ENCODE results near the gene COL1A1. TPM values are rescaled to one million over a fixed set of nuclear protein-coding genes. Genes with fewer than 3 reads are reported as not detected.

COL1A1 gene
- polyA plus RNA-seq, 1 donor (not counting 4 experiments of a cell fraction or from before 2014, with no cell fraction given): 0.55 TPM

DNA sequence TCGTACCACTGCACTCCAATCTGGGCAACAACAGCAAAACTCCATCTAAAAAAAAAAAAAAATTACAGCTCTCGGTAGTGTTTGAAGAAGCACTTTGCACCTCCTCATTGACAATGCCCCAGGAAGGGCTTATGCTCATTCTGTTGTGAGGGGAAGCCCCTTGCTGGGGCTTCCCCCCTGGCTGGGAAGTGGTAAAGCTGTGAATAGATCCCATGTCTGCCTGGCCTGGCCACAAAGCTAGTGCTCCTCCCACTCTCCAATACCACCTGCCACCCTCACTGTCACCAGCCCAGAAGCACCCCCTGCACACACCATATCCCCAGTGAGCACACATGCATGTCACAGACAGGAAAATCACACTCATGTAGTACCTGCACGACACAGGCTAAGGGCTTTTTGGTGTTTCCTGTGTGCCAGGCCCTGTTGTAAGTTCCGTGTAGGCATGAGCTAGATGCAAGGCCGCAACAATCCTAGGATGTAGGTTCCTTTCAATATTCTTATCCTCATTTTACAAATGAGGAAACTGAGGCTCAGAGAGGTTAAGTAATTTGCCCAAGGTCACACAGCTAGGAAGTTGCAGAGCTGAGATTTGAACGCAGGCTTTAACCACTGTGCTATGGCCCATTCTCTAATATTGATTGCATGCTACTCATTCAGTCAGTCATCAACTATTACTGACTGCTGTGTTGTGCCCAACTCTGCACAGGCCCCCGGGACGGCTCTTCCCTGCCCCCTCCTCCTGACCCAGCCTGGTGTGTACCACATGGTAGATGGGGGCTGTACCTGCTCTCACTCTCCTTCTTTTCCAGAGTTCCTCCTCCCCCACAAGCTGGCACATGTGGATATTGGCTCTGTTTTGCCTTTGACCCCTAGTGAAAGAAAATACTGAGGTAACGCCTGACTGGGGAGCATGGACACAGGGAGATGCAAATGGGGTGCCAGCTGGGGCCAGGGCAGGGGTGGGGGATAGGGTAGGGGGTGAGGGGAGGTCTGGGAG is 11.9 kb upstream of the COL1A1 start:
- dilution Hi-C loops (cut with MboI; ENCODE audit: extremely low pct_ligation_motif_present, low sequenced_read_pairs): no loop called here
- H3K27me3 ChIP-seq (ENCODE audit: control insufficient read depth, extremely low read depth, insufficient read depth, low read length): no peaks in the 10 kb centered on the region
- H3K36me3 ChIP-seq (ENCODE audit: control insufficient read depth in 2 of 2, extremely low read depth in 1 of 2, insufficient read depth in 2 of 2, low read length in 2 of 2): no peaks in the 10 kb centered on the region
- no peak overlapping the region for H3K9ac ChIP-seq (ENCODE audit: control insufficient read depth, extremely low read depth, insufficient read depth, low read length)
- no peak for DNase-seq (ENCODE audit: low read depth, low spot score)
- TF ChIP-seq EZH2 (IDR thresholded peaks at IDR 0.05; ENCODE audit: low read length): no peak
- TF ChIP-seq, protein P1, sequence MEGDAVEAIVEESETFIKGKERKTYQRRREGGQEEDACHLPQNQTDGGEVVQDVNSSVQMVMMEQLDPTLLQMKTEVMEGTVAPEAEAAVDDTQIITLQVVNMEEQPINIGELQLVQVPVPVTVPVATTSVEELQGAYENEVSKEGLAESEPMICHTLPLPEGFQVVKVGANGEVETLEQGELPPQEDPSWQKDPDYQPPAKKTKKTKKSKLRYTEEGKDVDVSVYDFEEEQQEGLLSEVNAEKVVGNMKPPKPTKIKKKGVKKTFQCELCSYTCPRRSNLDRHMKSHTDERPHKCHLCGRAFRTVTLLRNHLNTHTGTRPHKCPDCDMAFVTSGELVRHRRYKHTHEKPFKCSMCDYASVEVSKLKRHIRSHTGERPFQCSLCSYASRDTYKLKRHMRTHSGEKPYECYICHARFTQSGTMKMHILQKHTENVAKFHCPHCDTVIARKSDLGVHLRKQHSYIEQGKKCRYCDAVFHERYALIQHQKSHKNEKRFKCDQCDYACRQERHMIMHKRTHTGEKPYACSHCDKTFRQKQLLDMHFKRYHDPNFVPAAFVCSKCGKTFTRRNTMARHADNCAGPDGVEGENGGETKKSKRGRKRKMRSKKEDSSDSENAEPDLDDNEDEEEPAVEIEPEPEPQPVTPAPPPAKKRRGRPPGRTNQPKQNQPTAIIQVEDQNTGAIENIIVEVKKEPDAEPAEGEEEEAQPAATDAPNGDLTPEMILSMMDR (optimal IDR thresholded peaks at IDR 0.05 in 1 of 3, IDR thresholded peaks at IDR 0.05 in 1 of 3, conservative IDR thresholded peaks at IDR 0.05 in 1 of 3; ENCODE audit: extremely low read depth in 1 of 3, insufficient read depth in 2 of 3, low read length in 3 of 3): no peak
- H3K79me2 ChIP-seq (ENCODE audit: control insufficient read depth, insufficient read depth, low read length): no peaks in the 10 kb centered on the region
- no peak overlapping the region for H3K4me3 ChIP-seq (ENCODE audit: control insufficient read depth in 2 of 3, extremely low read depth in 1 of 3, insufficient read depth in 2 of 3, low read depth in 1 of 3, low read length in 3 of 3)
- no peak overlapping the region for H2AFZ ChIP-seq (ENCODE audit: control insufficient read depth, low read length)
- H3K4me1 ChIP-seq (ENCODE audit: control insufficient read depth, extremely low read depth, insufficient read depth, low read length): peaks cover 9% of the 10 kb centered on the region
- no peak overlapping the region for H3K27ac ChIP-seq (ENCODE audit: control insufficient read depth, insufficient read depth, low read length)
- no peaks in the 10 kb centered on the region for H4K20me1 ChIP-seq (ENCODE audit: control insufficient read depth, extremely low read depth, insufficient read depth, low read length)
- H3K4me2 ChIP-seq (ENCODE audit: control insufficient read depth, extremely low read depth, insufficient read depth, low read depth, low read length): no peak overlapping the region
- no peak for FAIRE-seq
- no peaks in the 10 kb centered on the region for H3K9me3 ChIP-seq (ENCODE audit: control insufficient read depth, low read depth, low read length)
- H3K9me1 ChIP-seq (ENCODE audit: control insufficient read depth, extremely low read depth, insufficient read depth, low read length): no peaks in the 10 kb centered on the region

DNA sequence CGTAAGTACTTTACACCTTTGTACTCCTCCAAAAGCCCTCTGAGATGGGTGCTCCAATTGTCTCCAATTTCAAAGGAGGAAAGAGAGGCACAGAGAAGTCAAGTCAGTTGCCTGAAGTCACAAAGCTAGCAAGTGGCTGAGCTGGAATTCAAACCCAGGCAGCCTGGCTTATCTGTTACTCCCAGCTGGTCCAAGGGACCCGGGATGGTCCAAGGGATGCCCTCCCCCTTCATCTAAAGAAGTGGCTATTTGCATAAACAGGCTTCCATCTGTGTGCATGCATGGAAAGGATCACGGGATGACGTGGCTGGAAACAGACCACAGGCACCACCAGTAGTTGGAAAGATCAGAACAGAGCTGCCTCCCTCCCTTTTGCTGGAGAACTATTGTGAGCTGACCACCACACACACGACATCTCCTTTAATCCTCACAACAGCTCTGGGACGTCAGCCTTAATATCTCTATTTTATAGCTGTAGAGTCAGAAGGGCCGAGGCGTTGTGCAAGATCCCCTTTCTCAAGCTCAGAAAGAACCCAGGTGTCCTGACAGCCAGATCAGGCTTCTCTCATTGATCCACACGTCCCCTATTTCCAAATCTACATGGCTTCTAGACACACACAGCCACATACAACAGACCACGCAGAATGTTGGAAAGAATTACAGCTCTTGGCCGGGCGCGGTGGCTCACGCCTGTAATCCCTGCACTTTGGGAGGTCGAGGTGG is 10.9 kb upstream of the COL1A1 start:
- no peak for FAIRE-seq
- Histone ChIP-seq H3K27ac (ENCODE audit: control insufficient read depth, insufficient read depth, low read length) (no peak overlapping the region), H3K4me1 (ENCODE audit: control insufficient read depth, extremely low read depth, insufficient read depth, low read length) (peaks cover 9% of the 10 kb centered on the region)

More for the DNA sequence above, 10.9 kb upstream of the COL1A1 start:
- H3K36me3 ChIP-seq (ENCODE audit: control insufficient read depth in 2 of 2, extremely low read depth in 1 of 2, insufficient read depth in 2 of 2, low read length in 2 of 2): no peaks in the 10 kb centered on the region
- no peak overlapping the region for H2AFZ ChIP-seq (ENCODE audit: control insufficient read depth, low read length)
- no peak for TF ChIP-seq EZH2 (IDR thresholded peaks at IDR 0.05; ENCODE audit: low read length)
- TF ChIP-seq, protein P1 (optimal IDR thresholded peaks at IDR 0.05 in 1 of 3, IDR thresholded peaks at IDR 0.05 in 1 of 3, conservative IDR thresholded peaks at IDR 0.05 in 1 of 3; ENCODE audit: extremely low read depth in 1 of 3, insufficient read depth in 2 of 3, low read length in 3 of 3): no peak
- dilution Hi-C loops (cut with MboI; ENCODE audit: extremely low pct_ligation_motif_present, low sequenced_read_pairs): no loop called here
- no peak overlapping the region for H3K4me2 ChIP-seq (ENCODE audit: control insufficient read depth, extremely low read depth, insufficient read depth, low read depth, low read length)
- DNase-seq (ENCODE audit: low read depth, low spot score): no peak
- H4K20me1 ChIP-seq (ENCODE audit: control insufficient read depth, extremely low read depth, insufficient read depth, low read length): no peaks in the 10 kb centered on the region
- no peaks in the 10 kb centered on the region for H3K9me1 ChIP-seq (ENCODE audit: control insufficient read depth, extremely low read depth, insufficient read depth, low read length)
- no peaks in the 10 kb centered on the region for H3K9me3 ChIP-seq (ENCODE audit: control insufficient read depth, low read depth, low read length)
- no peaks in the 10 kb centered on the region for H3K79me2 ChIP-seq (ENCODE audit: control insufficient read depth, insufficient read depth, low read length)
- peaks cover 6% of the 10 kb centered on the region for H3K27me3 ChIP-seq (ENCODE audit: control insufficient read depth, extremely low read depth, insufficient read depth, low read length)
- no peak overlapping the region for H3K9ac ChIP-seq (ENCODE audit: control insufficient read depth, extremely low read depth, insufficient read depth, low read length)
- H3K4me3 ChIP-seq (ENCODE audit: control insufficient read depth in 2 of 3, extremely low read depth in 1 of 3, insufficient read depth in 2 of 3, low read depth in 1 of 3, low read length in 3 of 3): no peak overlapping the region

Data from keratinocyte (primary cell).